Activated CD4-positive, alpha-beta T cell treated with anti-CD3 and anti-CD28 coated beads for 36 hours (primary cell): ENCODE measurements around the gene TUBA3D. TPM values are rescaled to one million over a fixed set of nuclear protein-coding genes. Genes with fewer than 3 reads are reported as not detected.
"Not testable (repeated sequence)": the region's sequence is repeated elsewhere in the genome, so short reads cannot be mapped to it uniquely, and the experiment has no call there.

Experiments
- ATAC-seq: fragments of 200-7000 bp; cut with Tn5 transposase; one replicate; pipeline ENCODE4 v1.10.0; 2021; ENCODE audit warnings: mild to moderate bottlenecking, moderate library complexity
- CTCF ChIA-PET: fragments of 350-600 bp; sonication (Branson Sonifier 250); formaldehyde crosslinking; loops from one replicate; lab custom pipeline; 2021; ENCODE audit warnings: antibody characterized with exemption; lab: Charles Lee
- POLR2A ChIA-PET: fragments of 350-600 bp; sonication (Branson Sonifier 250); formaldehyde crosslinking; loops from one replicate; lab custom pipeline; 2021; ENCODE audit warnings: antibody characterized with exemption, inconsistent platforms; lab: Charles Lee
- DNase-seq: peaks from one replicate; pipeline ENCODE4 v3.0.0-alpha.2; 2020
- H3K27ac Mint-ChIP-seq: one replicate; pipeline ENCODE4 v1.8.0; 2021; ENCODE audit warnings: mixed read lengths
- H3K27me3 Mint-ChIP-seq: one replicate; pipeline ENCODE4 v1.8.0; 2021; ENCODE audit warnings: mixed read lengths
- H3K36me3 Mint-ChIP-seq: one replicate; pipeline ENCODE4 v1.8.0; 2021; ENCODE audit warnings: low read depth, mixed read lengths
- H3K4me1 Mint-ChIP-seq: one replicate; pipeline ENCODE4 v1.8.0; 2021; ENCODE audit warnings: mixed read lengths
- H3K4me3 Mint-ChIP-seq: one replicate; pipeline ENCODE4 v1.8.0; 2021; ENCODE audit warnings: mild to moderate bottlenecking, moderate library complexity, mixed read lengths
- H3K9me3 Mint-ChIP-seq: one replicate; pipeline ENCODE4 v1.8.0; 2021; ENCODE audit warnings: low read depth, mixed read lengths
- intact Hi-C, 2 experiments: fragments of 100-400 bp; cut with DNase I in 1 of 2; cut with micrococcal nuclease in 1 of 2; formaldehyde crosslinking; loops; one replicate each; pipeline versions ENCODE4 v1.14.2 to v1.15.1; 2022 to 2024; cut with DNase I, micrococcal nuclease
- total RNA-seq, 2 experiments: library from RNA; stranded (reverse); gene quantifications; one replicate each; pipeline ENCODE4 v1.2.3, GENCODE V29; 2021

TUBA3D gene
- total RNA-seq, 2 experiments from 2014 or later, result not detected

GRCh38 chr2:131470944-131471343 lies 5.0 kb upstream of the TUBA3D start:
- DNase-seq, POLR2A ChIA-PET, H3K36me3 Mint-ChIP-seq, ATAC-seq, intact Hi-C loops, H3K27me3 Mint-ChIP-seq, CTCF ChIA-PET, H3K27ac Mint-ChIP-seq, H3K4me1 Mint-ChIP-seq, H3K9me3 Mint-ChIP-seq, H3K4me3 Mint-ChIP-seq: not testable (repeated sequence)

GRCh38 chr2:131471624-131472023 lies 4.3 kb upstream of the TUBA3D start:
- H3K27ac Mint-ChIP-seq, H3K4me1 Mint-ChIP-seq, CTCF ChIA-PET, DNase-seq, H3K27me3 Mint-ChIP-seq, intact Hi-C loops, POLR2A ChIA-PET, ATAC-seq, H3K36me3 Mint-ChIP-seq, H3K4me3 Mint-ChIP-seq, H3K9me3 Mint-ChIP-seq: not testable (repeated sequence)

GRCh38 chr2:131473266-131473665 lies 2.7 kb upstream of the TUBA3D start:
- intact Hi-C loops, H3K4me3 Mint-ChIP-seq, H3K36me3 Mint-ChIP-seq: not testable (repeated sequence)

GRCh38 chr2:131476363-131476762 lies 444 bp downstream of the TUBA3D start:
- H3K4me3 Mint-ChIP-seq, DNase-seq, H3K4me1 Mint-ChIP-seq, H3K27ac Mint-ChIP-seq, H3K36me3 Mint-ChIP-seq, CTCF ChIA-PET, H3K9me3 Mint-ChIP-seq, ATAC-seq, H3K27me3 Mint-ChIP-seq, POLR2A ChIA-PET, intact Hi-C loops: not testable (repeated sequence)

More at GRCh38 chr2:131473266-131473665, 2.7 kb upstream of the TUBA3D start:
- CTCF ChIA-PET, H3K4me1 Mint-ChIP-seq, POLR2A ChIA-PET, ATAC-seq, H3K27ac Mint-ChIP-seq, H3K27me3 Mint-ChIP-seq, DNase-seq, H3K9me3 Mint-ChIP-seq: not testable (repeated sequence)

GRCh38 chr2:131477227-131477626 lies 1.3 kb downstream of the TUBA3D start:
- POLR2A ChIA-PET, ATAC-seq, H3K4me3 Mint-ChIP-seq, intact Hi-C loops, H3K9me3 Mint-ChIP-seq, H3K27ac Mint-ChIP-seq, H3K36me3 Mint-ChIP-seq, H3K4me1 Mint-ChIP-seq, DNase-seq, CTCF ChIA-PET, H3K27me3 Mint-ChIP-seq: not testable (repeated sequence)

- CTCF ChIA-PET, DNase-seq, H3K27me3 Mint-ChIP-seq, H3K4me3 Mint-ChIP-seq, POLR2A ChIA-PET, H3K9me3 Mint-ChIP-seq, ATAC-seq, H3K27ac Mint-ChIP-seq, H3K4me1 Mint-ChIP-seq, intact Hi-C loops: not testable (repeated sequence)
- peaks cover 13% of the 10 kb centered on the region for H3K36me3 Mint-ChIP-seq
Measured at GRCh38 chr2:131478074-131478849, 2.3 kb downstream of the TUBA3D start.

GRCh38 chr2:131478850-131479461 lies 3.0 kb downstream of the TUBA3D start:
- H3K4me3 Mint-ChIP-seq, H3K27me3 Mint-ChIP-seq, intact Hi-C loops, ATAC-seq, CTCF ChIA-PET, H3K9me3 Mint-ChIP-seq, POLR2A ChIA-PET, DNase-seq, H3K4me1 Mint-ChIP-seq, H3K27ac Mint-ChIP-seq: not testable (repeated sequence)
- peaks cover 13% of the 10 kb centered on the region for H3K36me3 Mint-ChIP-seq

GRCh38 chr2:131480351-131480750 lies 4.4 kb downstream of the TUBA3D start:
- H3K27ac Mint-ChIP-seq, H3K4me3 Mint-ChIP-seq, H3K4me1 Mint-ChIP-seq, ATAC-seq, H3K9me3 Mint-ChIP-seq, DNase-seq, intact Hi-C loops, H3K27me3 Mint-ChIP-seq, CTCF ChIA-PET: not testable (repeated sequence)
- H3K36me3 Mint-ChIP-seq, result peaks cover 13% of the 10 kb centered on the region
- POLR2A ChIA-PET, result interaction anchor here (0.6 kb wide), 1 partner anchor 9 kb away, joined by 3 read pairs; no protein-coding TSS in a partner anchor

GRCh38 chr2:131482506-131483155 lies 6.7 kb downstream of the TUBA3D start:
- H3K4me3 Mint-ChIP-seq, POLR2A ChIA-PET, H3K27ac Mint-ChIP-seq, DNase-seq, ATAC-seq, intact Hi-C loops, H3K4me1 Mint-ChIP-seq, H3K9me3 Mint-ChIP-seq, H3K27me3 Mint-ChIP-seq: not testable (repeated sequence)
- CTCF ChIA-PET, result interaction anchor here (0.6 kb wide), 1 partner anchor 714 kb away, joined by 3 read pairs; no protein-coding TSS in a partner anchor
- H3K36me3 Mint-ChIP-seq, result peaks cover 17% of the 10 kb centered on the region

GRCh38 chr2:131483981-131484820 lies 8.3 kb downstream of the TUBA3D start:
- CTCF ChIA-PET, result interaction anchor here (0.6 kb wide), 1 partner anchor 19 kb away, joined by 5 read pairs; no protein-coding TSS in a partner anchor
- H3K27me3 Mint-ChIP-seq, H3K9me3 Mint-ChIP-seq, H3K27ac Mint-ChIP-seq, ATAC-seq, POLR2A ChIA-PET, H3K4me3 Mint-ChIP-seq, intact Hi-C loops, DNase-seq, H3K4me1 Mint-ChIP-seq: not testable (repeated sequence)
- peaks cover 22% of the 10 kb centered on the region for H3K36me3 Mint-ChIP-seq

- CTCF ChIA-PET, H3K4me1 Mint-ChIP-seq, POLR2A ChIA-PET, H3K27me3 Mint-ChIP-seq, H3K9me3 Mint-ChIP-seq, H3K27ac Mint-ChIP-seq, H3K4me3 Mint-ChIP-seq, DNase-seq, ATAC-seq: not testable (repeated sequence)
- H3K36me3 Mint-ChIP-seq, result peaks cover 26% of the 10 kb centered on the region
- intact Hi-C loops, result loop anchor here (5.0 kb wide), 1 partner anchor 1298 kb away; no protein-coding TSS in a partner anchor
Measured at GRCh38 chr2:131484906-131485460, 9.1 kb downstream of the TUBA3D start.
